Ovary (tissue), 3 donors: Measurements from ENCODE around the gene FOXD2.

Source experiments
- EP300 ChIP-seq: sonication (generic); formaldehyde crosslinking; IDR thresholded peaks from one replicate; pipeline ENCODE4 v1.6.1; 2017; ENCODE audit warnings: antibody characterized with exemption
- POLR2A ChIP-seq: fragments of 450-650 bp; IDR thresholded peaks from one replicate; pipeline ENCODE4 v1.6.1; 2017; ENCODE audit warnings: antibody characterized with exemption, mild to moderate bottlenecking, moderate library complexity
- TF ChIP-seq, protein P1 (sequence below), 3 donors: fragments of 450-650 bp in 2 of 3; fragments of 200-600 bp in 1 of 3; IDR thresholded peaks; one replicate each; pipeline versions ENCODE4 v1.5.1 to v1.8.0; 2016 to 2022; ENCODE audit warnings: antibody characterized with exemption in 3 of 3, mild to moderate bottlenecking in 1 of 3
- donor health status: DM: no; HTN: no; CAD: no.

DNA sequence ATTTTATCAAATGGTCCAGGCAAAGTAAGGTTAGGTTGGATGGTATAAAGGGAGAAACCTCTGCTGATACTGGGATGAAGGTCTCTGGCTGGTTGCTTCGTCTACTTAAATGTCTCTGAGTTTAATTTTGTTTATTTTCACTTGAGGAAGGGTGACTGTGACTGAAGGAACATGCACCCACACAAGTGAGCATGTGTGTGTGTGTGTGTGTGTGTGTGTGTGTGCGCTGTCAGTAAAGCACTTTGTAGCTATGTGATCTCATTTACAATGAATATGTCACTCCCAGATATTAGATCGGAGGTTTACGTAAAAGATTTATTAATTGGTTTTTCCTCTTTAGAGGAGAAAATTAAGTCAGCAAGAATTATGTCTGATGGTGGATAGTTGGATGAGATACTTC, 4.4 kb downstream of the FOXD2 start:
- TF ChIP-seq, protein P1, sequence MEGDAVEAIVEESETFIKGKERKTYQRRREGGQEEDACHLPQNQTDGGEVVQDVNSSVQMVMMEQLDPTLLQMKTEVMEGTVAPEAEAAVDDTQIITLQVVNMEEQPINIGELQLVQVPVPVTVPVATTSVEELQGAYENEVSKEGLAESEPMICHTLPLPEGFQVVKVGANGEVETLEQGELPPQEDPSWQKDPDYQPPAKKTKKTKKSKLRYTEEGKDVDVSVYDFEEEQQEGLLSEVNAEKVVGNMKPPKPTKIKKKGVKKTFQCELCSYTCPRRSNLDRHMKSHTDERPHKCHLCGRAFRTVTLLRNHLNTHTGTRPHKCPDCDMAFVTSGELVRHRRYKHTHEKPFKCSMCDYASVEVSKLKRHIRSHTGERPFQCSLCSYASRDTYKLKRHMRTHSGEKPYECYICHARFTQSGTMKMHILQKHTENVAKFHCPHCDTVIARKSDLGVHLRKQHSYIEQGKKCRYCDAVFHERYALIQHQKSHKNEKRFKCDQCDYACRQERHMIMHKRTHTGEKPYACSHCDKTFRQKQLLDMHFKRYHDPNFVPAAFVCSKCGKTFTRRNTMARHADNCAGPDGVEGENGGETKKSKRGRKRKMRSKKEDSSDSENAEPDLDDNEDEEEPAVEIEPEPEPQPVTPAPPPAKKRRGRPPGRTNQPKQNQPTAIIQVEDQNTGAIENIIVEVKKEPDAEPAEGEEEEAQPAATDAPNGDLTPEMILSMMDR (IDR thresholded peaks at IDR 0.05): no peak
- TF ChIP-seq POLR2A: no peak
- no peak for TF ChIP-seq EP300
